GM23338 (cell line): Measurements from ENCODE around the gene SMIM10L1. TPM values are rescaled to one million over a fixed set of nuclear protein-coding genes. Genes with fewer than 3 reads are reported as not detected.

Source experiments
- ATAC-seq: fragments of 200-7000 bp; cut with Tn5 transposase; 3 replicates; pipeline ENCODE4 v1.9.1; 2020
- DNase-seq: peaks from one replicate; pipeline ENCODE4 v3.0.0-alpha.2; 2015; ENCODE audit warnings: low spot score
- H2AFZ ChIP-seq: fragments of 200-600 bp; sonication (generic); 2 replicates; pipeline ENCODE4 v1.8.0; 2016; ENCODE audit warnings: antibody characterized with exemption, mild to moderate bottlenecking, moderate library complexity
- H3F3A ChIP-seq: fragments of 200-600 bp; sonication (generic); replicated peaks from 2 replicates; pipeline ENCODE4 v1.8.0; 2017; ENCODE audit warnings: antibody characterized with exemption, mixed run types, low read depth
- H3K27ac ChIP-seq: fragments of 200-600 bp; sonication (generic); 2 replicates; pipeline ENCODE4 v1.6.1; 2016; ENCODE audit warnings: low read depth
- H3K27me3 ChIP-seq: fragments of 200-600 bp; sonication (generic); 2 replicates; pipeline ENCODE4 v1.8.0; 2016; ENCODE audit warnings: mild to moderate bottlenecking, mixed run types, moderate library complexity; ENCODE audit not compliant: insufficient read depth
- H3K36me3 ChIP-seq: fragments of 200-600 bp; sonication (generic); 2 replicates; pipeline ENCODE4 v1.8.0; 2016; ENCODE audit warnings: mild to moderate bottlenecking; ENCODE audit not compliant: insufficient read depth
- H3K4me1 ChIP-seq: fragments of 200-600 bp; sonication (generic); 2 replicates; pipeline ENCODE4 v1.8.0; 2016; ENCODE audit warnings: mild to moderate bottlenecking, moderate library complexity; ENCODE audit not compliant: insufficient read depth
- H3K4me2 ChIP-seq: fragments of 200-600 bp; sonication (generic); 2 replicates; pipeline ENCODE4 v1.7.1; 2017; ENCODE audit warnings: mixed run types
- H3K4me3 ChIP-seq: fragments of 200-600 bp; sonication (generic); 2 replicates; pipeline ENCODE4 v1.6.1; 2016; ENCODE audit warnings: mixed run types
- H3K79me2 ChIP-seq: fragments of 200-600 bp; sonication (generic); replicated peaks from 2 replicates; pipeline ENCODE4 v1.8.0; 2017; ENCODE audit warnings: mild to moderate bottlenecking; ENCODE audit not compliant: insufficient read depth
- H3K9me2 ChIP-seq: fragments of 200-600 bp; sonication (generic); 2 replicates; pipeline ENCODE4 v1.8.0; 2017; ENCODE audit not compliant: insufficient read depth
- H4K20me1 ChIP-seq: fragments of 200-600 bp; sonication (generic); replicated peaks from 2 replicates; pipeline ENCODE4 v1.8.0; 2017; ENCODE audit warnings: mild to moderate bottlenecking; ENCODE audit not compliant: insufficient read depth
- H3K27ac Mint-ChIP-seq: 2 replicates; pipeline ENCODE4 v1.8.0; 2020; ENCODE audit warnings: inconsistent platforms, mild to moderate bottlenecking, moderate library complexity, mixed read lengths
- H3K27me3 Mint-ChIP-seq: 3 replicates; pipeline ENCODE4 v1.8.0; 2022; ENCODE audit warnings: low read depth, mild to moderate bottlenecking, moderate library complexity, mixed read lengths, inconsistent platforms; ENCODE audit not compliant: insufficient read depth, poor library complexity
- H3K36me3 Mint-ChIP-seq: 3 replicates; pipeline ENCODE4 v1.8.0; 2021; ENCODE audit warnings: low read depth, mild to moderate bottlenecking, inconsistent platforms, moderate library complexity, mixed read lengths
- H3K4me1 Mint-ChIP-seq: 3 replicates; pipeline ENCODE4 v1.8.0; 2020; ENCODE audit warnings: mild to moderate bottlenecking, inconsistent platforms, mixed read lengths
- H3K4me3 Mint-ChIP-seq: 3 replicates; pipeline ENCODE4 v1.8.0; 2021; ENCODE audit warnings: moderate library complexity, mild to moderate bottlenecking, inconsistent platforms, mixed read lengths
- H3K9me3 Mint-ChIP-seq: 3 replicates; pipeline ENCODE4 v1.8.0; 2020; ENCODE audit warnings: moderate library complexity, mild to moderate bottlenecking, inconsistent platforms, mixed read lengths
- CREB1 ChIP-seq: fragments of 250-450 bp; sonication (Bioruptor Pico); IDR thresholded peaks from 2 replicates; pipeline ENCODE4 v1.5.0; 2020; ENCODE audit warnings: low read depth, mild to moderate bottlenecking, moderate library complexity
- CTCF ChIP-seq, 2 experiments: fragments of 200-600 bp in 1 of 2; sonication (generic) in 1 of 2; conservative IDR thresholded peaks; 2 replicates each; pipeline versions ENCODE4 v1.5.1 to v1.6.1; 2016 to 2017; ENCODE audit warnings: antibody characterized with exemption in 2 of 2, low read depth in 2 of 2, mild to moderate bottlenecking in 2 of 2, moderate library complexity in 1 of 2
- ETS1 ChIP-seq: IDR thresholded peaks from 2 replicates; pipeline ENCODE4 v1.6.1; 2016; ENCODE audit warnings: antibody characterized with exemption
- JUNB ChIP-seq: IDR thresholded peaks from one replicate; pipeline ENCODE4 v1.6.1; 2016; ENCODE audit warnings: antibody characterized with exemption; ENCODE audit not compliant: unreplicated experiment
- NANOG ChIP-seq: IDR thresholded peaks from 2 replicates; pipeline ENCODE4 v1.6.1; 2016; ENCODE audit warnings: antibody characterized with exemption, borderline replicate concordance
- REST ChIP-seq: IDR thresholded peaks from one replicate; pipeline ENCODE4 v1.6.1; 2018; ENCODE audit warnings: antibody characterized with exemption; ENCODE audit not compliant: unreplicated experiment
- ZNF114 ChIP-seq: fragments of 250-450 bp; sonication (Bioruptor Pico); IDR thresholded peaks from 2 replicates; pipeline ENCODE4 v1.5.0; 2020; ENCODE audit warnings: mild to moderate bottlenecking, moderate library complexity
- ZNF331 ChIP-seq: fragments of 250-450 bp; sonication (Bioruptor Pico); IDR thresholded peaks from 2 replicates; pipeline ENCODE4 v1.5.0; 2020; ENCODE audit warnings: low read depth, mild to moderate bottlenecking, moderate library complexity
- polyA plus RNA-seq: library from polyadenylated mRNA; unstranded; fragments of >200 nt; fragmentation: Nextera tagmentation; extraction: Ambion mirVana; gene quantifications from 2 replicates; pipeline ENCODE4 v1.2.1, GENCODE V29; 2016
- total RNA-seq: library from RNA; depleted of rRNA; stranded (reverse); fragments of >200 nt; shearing (Covaris generic); gene quantifications from 2 replicates; pipeline ENCODE4 v1.2.3, GENCODE V29; 2014
- TF ChIP-seq, protein P1 (sequence below): fragments of 250-450 bp; sonication (Bioruptor Pico); IDR thresholded peaks from 2 replicates; pipeline ENCODE4 v1.5.0; 2020; ENCODE audit warnings: mild to moderate bottlenecking, moderate library complexity

The SMIM10L1 gene
- total and polyA plus RNA-seq, 2 experiments from 2014 or later: 9.3 to 22.0 TPM

GRCh38 chr12:11202811-11203210, 31.8 kb downstream of the SMIM10L1 start:
- Histone ChIP-seq H3K36me3 (0 out of 2 replicates have a peak, but pooled peaks cover 6% of the 10 kb centered on the region), H3K4me1 (no peaks in the 10 kb centered on the region), H3K4me3 (no peak overlapping the region), H3K9me2 (no peaks in the 10 kb centered on the region), H3F3A (no peaks in the 10 kb centered on the region), H3K79me2 (no peaks in the 10 kb centered on the region), H4K20me1 (no peaks in the 10 kb centered on the region), H2AFZ (no peak overlapping the region), H3K27ac (no peak overlapping the region), H3K4me2 (no peak overlapping the region), H3K27me3 (no peaks in the 10 kb centered on the region)
- Mint-ChIP-seq H3K4me1 (peaks cover 8% of the 10 kb centered on the region; the same call in 1 of the 3 replicates), H3K27ac (no peak overlapping the region), H3K36me3 (peaks cover 9% of the 10 kb centered on the region; the same call in 2 of the 3 replicates), H3K4me3 (no peak overlapping the region), H3K9me3 (peaks cover 13% of the 10 kb centered on the region; the same call in 2 of the 3 replicates), H3K27me3 (peaks cover 2% of the 10 kb centered on the region)
- ATAC-seq: no peak
- TF ChIP-seq ZNF114 (CRISPR knock-in tag) (no peak), CREB1 (CRISPR knock-in tag) (no peak), JUNB (no peak), CTCF (conservative IDR thresholded peaks at IDR 0.05; ENCODE audit: low read depth in 2 of 2) (no peak), ETS1 (no peak), ZNF331 (CRISPR knock-in tag) (no peak), REST (no peak), NANOG (no peak)
- TF ChIP-seq, protein P1, sequence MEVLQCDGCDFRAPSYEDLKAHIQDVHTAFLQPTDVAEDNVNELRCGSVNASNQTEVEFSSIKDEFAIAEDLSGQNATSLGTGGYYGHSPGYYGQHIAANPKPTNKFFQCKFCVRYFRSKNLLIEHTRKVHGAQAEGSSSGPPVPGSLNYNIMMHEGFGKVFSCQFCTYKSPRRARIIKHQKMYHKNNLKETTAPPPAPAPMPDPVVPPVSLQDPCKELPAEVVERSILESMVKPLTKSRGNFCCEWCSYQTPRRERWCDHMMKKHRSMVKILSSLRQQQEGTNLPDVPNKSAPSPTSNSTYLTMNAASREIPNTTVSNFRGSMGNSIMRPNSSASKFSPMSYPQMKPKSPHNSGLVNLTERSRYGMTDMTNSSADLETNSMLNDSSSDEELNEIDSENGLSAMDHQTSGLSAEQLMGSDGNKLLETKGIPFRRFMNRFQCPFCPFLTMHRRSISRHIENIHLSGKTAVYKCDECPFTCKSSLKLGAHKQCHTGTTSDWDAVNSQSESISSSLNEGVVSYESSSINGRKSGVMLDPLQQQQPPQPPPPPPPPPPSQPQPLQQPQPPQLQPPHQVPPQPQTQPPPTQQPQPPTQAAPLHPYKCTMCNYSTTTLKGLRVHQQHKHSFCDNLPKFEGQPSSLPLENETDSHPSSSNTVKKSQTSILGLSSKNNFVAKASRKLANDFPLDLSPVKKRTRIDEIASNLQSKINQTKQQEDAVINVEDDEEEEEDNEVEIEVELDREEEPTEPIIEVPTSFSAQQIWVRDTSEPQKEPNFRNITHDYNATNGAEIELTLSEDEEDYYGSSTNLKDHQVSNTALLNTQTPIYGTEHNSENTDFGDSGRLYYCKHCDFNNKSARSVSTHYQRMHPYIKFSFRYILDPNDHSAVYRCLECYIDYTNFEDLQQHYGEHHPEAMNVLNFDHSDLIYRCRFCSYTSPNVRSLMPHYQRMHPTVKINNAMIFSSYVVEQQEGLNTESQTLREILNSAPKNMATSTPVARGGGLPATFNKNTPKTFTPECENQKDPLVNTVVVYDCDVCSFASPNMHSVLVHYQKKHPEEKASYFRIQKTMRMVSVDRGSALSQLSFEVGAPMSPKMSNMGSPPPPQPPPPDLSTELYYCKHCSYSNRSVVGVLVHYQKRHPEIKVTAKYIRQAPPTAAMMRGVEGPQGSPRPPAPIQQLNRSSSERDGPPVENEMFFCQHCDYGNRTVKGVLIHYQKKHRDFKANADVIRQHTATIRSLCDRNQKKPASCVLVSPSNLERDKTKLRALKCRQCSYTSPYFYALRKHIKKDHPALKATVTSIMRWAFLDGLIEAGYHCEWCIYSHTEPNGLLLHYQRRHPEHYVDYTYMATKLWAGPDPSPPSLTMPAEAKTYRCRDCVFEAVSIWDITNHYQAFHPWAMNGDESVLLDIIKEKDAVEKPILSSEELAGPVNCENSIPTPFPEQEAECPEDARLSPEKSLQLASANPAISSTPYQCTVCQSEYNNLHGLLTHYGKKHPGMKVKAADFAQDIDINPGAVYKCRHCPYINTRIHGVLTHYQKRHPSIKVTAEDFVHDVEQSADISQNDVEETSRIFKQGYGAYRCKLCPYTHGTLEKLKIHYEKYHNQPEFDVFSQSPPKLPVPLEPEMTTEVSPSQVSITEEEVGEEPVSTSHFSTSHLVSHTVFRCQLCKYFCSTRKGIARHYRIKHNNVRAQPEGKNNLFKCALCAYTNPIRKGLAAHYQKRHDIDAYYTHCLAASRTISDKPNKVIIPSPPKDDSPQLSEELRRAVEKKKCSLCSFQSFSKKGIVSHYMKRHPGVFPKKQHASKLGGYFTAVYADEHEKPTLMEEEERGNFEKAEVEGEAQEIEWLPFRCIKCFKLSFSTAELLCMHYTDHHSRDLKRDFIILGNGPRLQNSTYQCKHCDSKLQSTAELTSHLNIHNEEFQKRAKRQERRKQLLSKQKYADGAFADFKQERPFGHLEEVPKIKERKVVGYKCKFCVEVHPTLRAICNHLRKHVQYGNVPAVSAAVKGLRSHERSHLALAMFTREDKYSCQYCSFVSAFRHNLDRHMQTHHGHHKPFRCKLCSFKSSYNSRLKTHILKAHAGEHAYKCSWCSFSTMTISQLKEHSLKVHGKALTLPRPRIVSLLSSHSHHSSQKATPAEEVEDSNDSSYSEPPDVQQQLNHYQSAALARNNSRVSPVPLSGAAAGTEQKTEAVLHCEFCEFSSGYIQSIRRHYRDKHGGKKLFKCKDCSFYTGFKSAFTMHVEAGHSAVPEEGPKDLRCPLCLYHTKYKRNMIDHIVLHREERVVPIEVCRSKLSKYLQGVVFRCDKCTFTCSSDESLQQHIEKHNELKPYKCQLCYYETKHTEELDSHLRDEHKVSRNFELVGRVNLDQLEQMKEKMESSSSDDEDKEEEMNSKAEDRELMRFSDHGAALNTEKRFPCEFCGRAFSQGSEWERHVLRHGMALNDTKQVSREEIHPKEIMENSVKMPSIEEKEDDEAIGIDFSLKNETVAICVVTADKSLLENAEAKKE (CRISPR knock-in tag): no peak
- DNase-seq: no peak
